Activated naive CD4-positive, alpha-beta T cell treated with anti-CD3 and anti-CD28 coated beads, Interleukin-2, amount 50 U/mL, for 16 hours (primary cell): ENCODE results near the gene RBMS3.

Experiments
- DNase-seq: peaks from one replicate; pipeline ENCODE4 v3.0.0-alpha.2; 2020

RBMS3 gene

GRCh38 chr3:29537889-29538609, 257.2 kb downstream of the RBMS3 start:
- no peak for DNase-seq

- no peak for DNase-seq
These were observed 257.7 kb downstream of the RBMS3 start for GRCh38 chr3:29538610-29538958.

DNA sequence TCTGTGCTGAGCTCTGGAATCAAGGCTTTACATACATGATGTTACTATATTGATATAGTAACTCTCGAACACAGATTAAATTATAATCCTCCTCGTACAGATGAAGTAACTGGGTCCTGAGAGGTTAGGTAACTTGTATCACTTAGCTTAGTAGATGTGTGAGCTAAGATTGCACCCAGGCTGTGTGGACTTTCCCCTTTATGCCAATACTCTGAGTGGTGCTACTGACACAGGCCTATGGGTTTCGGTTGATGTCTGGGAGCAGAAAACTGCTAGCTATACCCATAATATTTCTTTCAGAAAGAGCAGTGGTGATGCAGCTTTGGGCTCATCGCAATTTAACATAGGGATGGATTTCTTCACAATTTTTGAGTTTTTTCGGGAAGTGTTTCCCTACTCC, 259.7 kb downstream of the RBMS3 start:
- DNase-seq: no peak

- DNase-seq: no peak
These were observed 264.0 kb downstream of the RBMS3 start for GRCh38 chr3:29544701-29545363.

DNA sequence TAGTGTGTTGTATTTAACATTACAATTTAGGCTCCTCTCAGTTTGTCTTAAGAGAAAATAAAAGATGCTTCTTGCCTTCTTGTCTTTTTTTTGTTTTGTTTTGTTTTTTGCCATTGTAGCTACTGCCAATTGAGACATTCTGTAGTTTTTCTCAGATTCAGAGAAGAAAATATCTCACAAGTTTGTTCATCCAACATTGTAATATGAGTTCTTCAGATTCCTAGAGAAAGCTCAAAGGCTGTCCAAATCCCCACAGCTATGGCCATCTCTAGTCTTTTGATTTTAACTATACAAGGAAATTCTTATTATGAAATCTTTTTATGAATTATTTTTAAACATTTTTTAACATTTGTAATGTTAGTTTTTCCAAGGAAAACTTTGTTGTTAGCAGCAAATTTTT, 264.7 kb downstream of the RBMS3 start:
- no peak for DNase-seq

GRCh38 chr3:29552051-29552450, 271.2 kb downstream of the RBMS3 start:
- DNase-seq: no peak

DNA sequence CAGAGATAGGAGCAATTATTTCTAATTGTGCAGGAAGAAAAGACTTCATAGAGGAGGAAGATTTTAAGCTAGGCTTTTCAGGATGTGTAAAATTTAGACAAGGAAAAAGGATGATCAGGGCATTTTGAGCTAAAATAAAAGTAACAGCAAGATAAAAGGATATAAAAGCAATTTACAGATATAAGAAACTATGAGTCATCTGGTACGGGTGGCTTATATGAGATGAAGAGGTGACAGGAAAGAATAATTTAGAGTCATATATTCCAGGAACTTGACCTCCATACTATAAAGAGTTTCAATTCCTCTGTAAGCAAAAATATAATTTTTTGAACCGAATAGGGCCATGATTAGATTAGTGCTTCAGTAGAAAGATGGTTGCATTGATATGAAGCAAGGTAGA, 273.7 kb downstream of the RBMS3 start:
- DNase-seq: no peak

DNA sequence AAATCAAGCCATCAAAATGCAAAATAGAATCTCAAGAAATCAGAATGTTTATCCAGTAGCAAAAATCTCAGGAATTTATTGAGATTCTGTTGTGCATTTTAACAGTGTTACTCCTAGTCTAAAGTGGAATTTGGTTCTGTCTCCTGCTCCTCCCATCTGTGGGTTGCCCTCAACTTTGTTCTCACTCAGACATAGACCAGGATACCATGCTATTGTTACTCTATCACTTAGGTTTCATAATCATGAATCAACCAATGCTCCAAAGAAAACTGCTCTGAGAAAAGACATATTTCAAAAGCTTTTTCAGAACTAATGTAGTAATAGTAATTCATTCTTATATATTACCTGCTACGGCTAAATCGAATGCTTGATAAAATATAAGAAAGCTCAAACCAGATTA, 274.7 kb downstream of the RBMS3 start:
- no peak for DNase-seq

GRCh38 chr3:29557186-29557585, 276.3 kb downstream of the RBMS3 start:
- DNase-seq: no peak

GRCh38 chr3:29557825-29558224, 277.0 kb downstream of the RBMS3 start:
- no peak for DNase-seq

DNA sequence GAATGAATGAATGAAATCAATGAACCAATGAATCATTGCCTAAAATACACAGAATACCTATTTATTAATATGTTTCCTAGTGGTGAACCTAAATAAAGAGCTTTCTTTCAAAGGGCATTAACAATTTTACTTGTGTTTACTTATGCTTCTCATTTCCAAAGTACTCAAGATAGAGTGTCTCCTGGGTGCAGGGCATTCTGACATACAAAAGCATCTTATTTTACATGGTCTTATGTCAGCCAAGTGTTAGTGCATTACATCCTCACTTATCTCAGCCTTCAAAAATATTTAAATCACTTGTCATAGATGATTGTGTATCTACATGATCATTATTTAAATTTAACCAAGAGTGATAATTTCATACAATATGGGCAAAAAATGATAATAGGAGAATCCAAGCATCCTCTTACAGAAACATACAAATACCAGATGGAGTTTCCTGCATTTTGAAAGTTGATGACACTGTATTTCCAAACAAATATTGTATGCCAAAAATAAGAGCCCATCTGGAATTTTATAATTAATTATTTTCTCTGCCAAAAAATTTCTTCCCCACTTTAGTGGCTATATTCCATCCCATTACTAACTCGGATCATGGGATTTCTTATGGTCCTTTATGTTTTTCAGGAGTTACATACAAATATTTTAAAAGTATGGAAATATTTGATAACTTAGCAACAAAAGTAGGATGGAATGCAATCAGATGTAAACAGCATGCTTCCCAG, 279.0 kb downstream of the RBMS3 start:
- DNase-seq: no peak

DNA sequence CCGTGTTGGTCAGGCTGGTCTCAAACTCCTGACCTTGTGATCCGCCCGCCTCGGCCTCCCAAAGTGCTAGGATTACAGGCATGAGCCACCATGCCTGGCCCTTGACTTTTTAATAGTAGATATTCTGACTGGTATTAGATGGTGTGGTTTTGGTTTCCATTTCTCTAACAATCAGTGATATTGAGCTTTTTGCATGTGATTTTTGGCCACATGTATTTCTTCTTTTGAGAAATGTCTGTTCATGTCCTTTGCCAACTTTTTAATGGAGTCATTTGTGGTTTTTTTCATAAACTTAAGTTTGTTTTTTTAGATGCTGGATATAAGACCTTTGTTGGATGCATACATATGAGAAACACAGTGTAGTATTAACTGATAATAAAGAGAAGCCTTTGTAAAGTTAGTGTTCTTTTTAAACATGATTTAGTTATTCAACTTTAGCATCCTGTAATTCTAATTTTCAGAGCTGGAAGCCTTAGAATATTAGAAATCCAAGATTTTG, 280.8 kb downstream of the RBMS3 start:
- DNase-seq: no peak

DNA sequence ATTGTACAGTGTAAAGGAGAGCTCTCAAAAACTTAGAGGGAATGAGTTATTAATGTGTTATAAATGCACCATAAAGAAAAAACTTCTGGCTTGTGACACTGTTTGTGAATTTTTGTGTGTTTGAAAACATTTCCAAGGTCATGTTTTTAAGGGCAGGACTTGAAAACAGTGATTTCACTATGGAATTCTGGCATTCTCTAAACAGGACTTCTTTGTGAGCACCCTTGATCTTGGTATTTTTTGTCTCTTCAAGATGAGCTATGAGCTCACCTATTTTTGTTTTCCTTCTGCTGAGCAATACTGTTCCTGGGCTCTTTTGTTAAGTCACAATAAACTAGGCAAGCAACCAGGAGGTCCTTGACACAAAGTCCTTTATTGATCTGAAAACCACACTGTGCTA, 284.4 kb downstream of the RBMS3 start:
- no peak for DNase-seq

GRCh38 chr3:29567501-29567900, 286.6 kb downstream of the RBMS3 start:
- no peak for DNase-seq

DNA sequence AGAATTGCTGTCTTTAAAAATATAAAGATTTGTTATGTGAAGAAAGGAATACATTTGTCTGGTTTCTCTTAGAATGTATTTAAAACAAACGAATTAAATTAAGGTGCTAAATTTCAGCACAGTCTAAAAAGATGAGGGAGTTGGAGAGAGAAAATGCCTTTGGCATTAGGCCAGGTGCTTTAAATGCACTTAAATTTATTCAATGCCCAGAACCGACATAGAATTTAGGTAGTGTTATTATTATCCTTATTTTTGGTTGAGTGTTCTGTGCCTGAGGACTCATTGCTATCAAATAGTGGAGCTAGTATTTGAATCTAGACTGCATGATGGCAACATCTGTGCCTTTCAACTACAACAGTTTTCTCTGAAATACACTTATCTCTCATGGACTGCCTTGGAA, 287.5 kb downstream of the RBMS3 start:
- DNase-seq: no peak

- no peak for DNase-seq
These were observed 295.3 kb downstream of the RBMS3 start for GRCh38 chr3:29576181-29576580.

GRCh38 chr3:29576675-29577074, 295.8 kb downstream of the RBMS3 start:
- DNase-seq: no peak

GRCh38 chr3:29577250-29577649, 296.4 kb downstream of the RBMS3 start:
- DNase-seq: no peak

DNA sequence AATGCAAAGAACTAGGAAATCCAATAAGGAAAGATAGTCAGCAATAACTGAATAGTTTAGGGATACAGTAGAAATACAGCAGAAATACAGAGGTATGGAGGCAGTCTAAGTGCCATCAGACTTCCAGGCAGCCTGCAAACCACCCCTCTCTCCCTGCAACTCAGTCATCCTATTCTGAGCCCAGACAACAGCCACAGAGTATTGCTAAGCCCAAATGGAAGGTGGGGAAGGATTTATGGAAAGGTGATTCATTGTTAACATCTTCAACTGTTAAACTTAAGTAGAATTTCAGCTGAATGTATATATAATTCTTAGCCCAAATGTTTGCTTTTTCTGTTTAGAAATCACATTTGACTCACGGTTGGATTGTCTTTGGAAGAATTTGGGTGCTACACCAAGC, 300.4 kb downstream of the RBMS3 start:
- DNase-seq: no peak

DNA sequence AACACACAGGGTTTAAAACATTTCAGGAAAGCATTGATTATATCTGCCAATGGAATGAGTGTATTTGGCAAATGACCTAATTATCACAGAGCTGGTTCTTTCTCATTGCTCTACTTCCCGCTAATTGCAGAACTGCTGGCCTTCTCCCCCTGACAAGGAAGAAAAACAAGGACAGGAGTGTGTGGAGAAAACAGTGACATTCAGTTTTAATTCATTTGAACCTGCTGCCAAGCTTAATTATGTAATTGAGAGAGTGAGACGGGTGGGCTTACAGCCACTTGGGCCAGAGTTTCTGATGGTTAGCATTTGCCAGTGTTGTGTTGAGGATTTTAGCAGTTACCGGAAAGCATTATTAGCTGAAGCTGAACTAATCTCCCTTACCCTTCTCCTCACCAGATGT, 301.4 kb downstream of the RBMS3 start:
- no peak for DNase-seq

GRCh38 chr3:29583861-29584260, 303.0 kb downstream of the RBMS3 start:
- no peak for DNase-seq

DNA sequence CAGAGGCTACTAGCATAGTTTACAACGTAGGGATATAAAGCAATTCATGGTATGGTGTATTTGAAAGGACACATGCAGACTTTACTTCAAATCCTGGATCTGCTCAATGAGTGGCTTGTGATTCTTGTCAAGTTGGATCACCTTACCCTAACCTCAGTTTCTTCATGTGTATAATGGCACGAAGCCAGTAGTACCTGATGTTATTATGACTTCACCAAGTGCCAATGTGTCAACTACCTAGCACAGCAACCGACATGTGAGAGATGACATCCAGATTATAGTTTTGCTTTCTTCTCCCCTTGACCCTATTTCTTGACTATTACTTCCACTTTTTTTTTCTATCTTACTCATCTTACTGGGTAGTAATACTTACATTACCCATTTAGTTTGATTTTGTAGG, 304.5 kb downstream of the RBMS3 start:
- DNase-seq: no peak

DNA sequence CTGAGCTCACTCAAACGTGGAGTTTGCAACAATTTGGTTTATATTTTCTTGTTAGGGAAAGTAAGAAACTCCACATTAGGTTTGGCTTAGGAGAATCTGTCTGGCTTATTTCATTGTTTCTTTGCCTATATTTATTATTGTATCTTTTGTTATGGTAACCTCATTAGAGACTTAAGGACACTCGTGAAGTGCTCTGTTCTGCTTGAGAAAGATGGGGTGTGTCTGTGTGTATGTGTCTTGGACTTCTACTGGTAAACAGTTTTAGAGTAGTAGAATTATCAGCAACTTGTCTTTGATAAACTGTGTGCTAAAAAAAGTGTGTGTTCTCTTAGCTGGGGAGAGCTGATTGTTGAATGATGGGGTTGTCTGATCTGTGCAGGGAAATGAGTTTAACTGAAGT, 306.5 kb downstream of the RBMS3 start:
- no peak for DNase-seq

GRCh38 chr3:29590012-29590411, 309.1 kb downstream of the RBMS3 start:
- DNase-seq: no peak
